Measurements from ENCODE around the gene DST.

Gene DST

GRCh38 chr6:56529594-56530191 lies 113.0 kb downstream of the DST start:
- H3K9ac ChIP-seq (ENCODE audit: low read length) = no peak overlapping the region
- H3K4me3 ChIP-seq (ENCODE audit: low read depth, low read length) = no peak overlapping the region
- H3K79me1 ChIP-seq (ENCODE audit: low read length) = no peaks in the 10 kb centered on the region
- no peak overlapping the region for H2AFZ ChIP-seq (ENCODE audit: insufficient read depth, low read length, poor library complexity)
- H3K4ac ChIP-seq (ENCODE audit: low read depth, low read length) = no peak overlapping the region
- H4K8ac ChIP-seq (ENCODE audit: low read depth, low read length) = no peak overlapping the region
- H3K36me3 ChIP-seq (ENCODE audit: control insufficient read depth in 1 of 2, insufficient read depth in 2 of 2, low read length in 2 of 2) = peaks cover 2 to 11% of the 10 kb centered on the region in 2 experiments
- H2AK5ac ChIP-seq (ENCODE audit: low read length) = no peak overlapping the region
- peak; percentile 6 to 73 for DNase-seq
- H3K27me3 ChIP-seq (ENCODE audit: insufficient read depth, low read length) = no peaks in the 10 kb centered on the region
- no peak overlapping the region for H3K18ac ChIP-seq (ENCODE audit: low read length)
- H2BK12ac ChIP-seq (ENCODE audit: low read length) = no peak overlapping the region
- H3K23ac ChIP-seq (ENCODE audit: low read length) = no peak overlapping the region
- no peak overlapping the region for H4K91ac ChIP-seq (ENCODE audit: low read depth, low read length)
- H3K14ac ChIP-seq (ENCODE audit: low read length) = no peak overlapping the region
- no peak overlapping the region for H4K12ac ChIP-seq (ENCODE audit: low read depth, low read length)
- no peak overlapping the region for H3K27ac ChIP-seq (ENCODE audit: low read depth, low read length)
- no peaks in the 10 kb centered on the region for H3K79me2 ChIP-seq (ENCODE audit: control insufficient read depth, insufficient read depth, low read length, poor library complexity)
- no peaks in the 10 kb centered on the region for H3K4me1 ChIP-seq (ENCODE audit: control insufficient read depth in 1 of 2, insufficient read depth in 2 of 2, low read length in 2 of 2)
- no peak overlapping the region for H2BK120ac ChIP-seq (ENCODE audit: insufficient read depth, low read length, poor library complexity)
- H3K9me3 ChIP-seq (ENCODE audit: insufficient read depth, low read depth, low read length) = no peaks in the 10 kb centered on the region
- H3K4me2 ChIP-seq (ENCODE audit: low read length) = no peak overlapping the region
- no peak overlapping the region for H2BK5ac ChIP-seq (ENCODE audit: low read depth, low read length, poor library complexity)
- WGBS (ENCODE audit: extremely low coverage, insufficient coverage, insufficient read length) = no CpG with 5 or more reads among the region's 4 CpGs

GRCh38 chr6:56528412-56528841 lies 114.3 kb downstream of the DST start:
- H2AK5ac ChIP-seq (ENCODE audit: low read length) = no peak overlapping the region
- WGBS (ENCODE audit: extremely low coverage, insufficient coverage, insufficient read length) = no CpG with 5 or more reads among the region's 3 CpGs
- DNase-seq = peak; percentile 72 to 83
- no peak overlapping the region for H3K18ac ChIP-seq (ENCODE audit: low read length)
- no peak overlapping the region for H3K14ac ChIP-seq (ENCODE audit: low read length)
- no peak overlapping the region for H4K12ac ChIP-seq (ENCODE audit: low read depth, low read length)
- no peaks in the 10 kb centered on the region for H3K4me1 ChIP-seq (ENCODE audit: control insufficient read depth in 1 of 2, insufficient read depth in 2 of 2, low read length in 2 of 2)
- no peak overlapping the region for H4K8ac ChIP-seq (ENCODE audit: low read depth, low read length)
- H3K36me3 ChIP-seq (ENCODE audit: control insufficient read depth in 1 of 2, insufficient read depth in 2 of 2, low read length in 2 of 2) = peaks cover 2 to 12% of the 10 kb centered on the region in 2 experiments
- H2BK5ac ChIP-seq (ENCODE audit: low read depth, low read length, poor library complexity) = no peak overlapping the region
- H4K91ac ChIP-seq (ENCODE audit: low read depth, low read length) = no peak overlapping the region
- no peak overlapping the region for H3K27ac ChIP-seq (ENCODE audit: low read depth, low read length)
- no peak overlapping the region for H2AFZ ChIP-seq (ENCODE audit: insufficient read depth, low read length, poor library complexity)
- H3K23ac ChIP-seq (ENCODE audit: low read length) = no peak overlapping the region
- no peak overlapping the region for H3K4me3 ChIP-seq (ENCODE audit: low read depth, low read length)
- no peak overlapping the region for H2BK12ac ChIP-seq (ENCODE audit: low read length)
- H3K79me1 ChIP-seq (ENCODE audit: low read length) = no peaks in the 10 kb centered on the region
- H3K79me2 ChIP-seq (ENCODE audit: control insufficient read depth, insufficient read depth, low read length, poor library complexity) = no peaks in the 10 kb centered on the region
- no peak overlapping the region for H3K9ac ChIP-seq (ENCODE audit: low read length)
- H3K4me2 ChIP-seq (ENCODE audit: low read length) = no peak overlapping the region
- no peak overlapping the region for H3K4ac ChIP-seq (ENCODE audit: low read depth, low read length)
- no peak overlapping the region for H2BK120ac ChIP-seq (ENCODE audit: insufficient read depth, low read length, poor library complexity)
- H3K9me3 ChIP-seq (ENCODE audit: insufficient read depth, low read depth, low read length) = no peaks in the 10 kb centered on the region
- H3K27me3 ChIP-seq (ENCODE audit: insufficient read depth, low read length) = no peaks in the 10 kb centered on the region

- H4K8ac ChIP-seq (ENCODE audit: low read depth, low read length) = no peak overlapping the region
- no peaks in the 10 kb centered on the region for H3K27me3 ChIP-seq (ENCODE audit: insufficient read depth, low read length)
- H2BK120ac ChIP-seq (ENCODE audit: insufficient read depth, low read length, poor library complexity) = no peak overlapping the region
- H3K4ac ChIP-seq (ENCODE audit: low read depth, low read length) = no peak overlapping the region
- no peak overlapping the region for H2BK5ac ChIP-seq (ENCODE audit: low read depth, low read length, poor library complexity)
- H3K36me3 ChIP-seq (ENCODE audit: control insufficient read depth in 1 of 2, insufficient read depth in 2 of 2, low read length in 2 of 2) = peaks cover 2 to 12% of the 10 kb centered on the region in 2 experiments
- H2AK5ac ChIP-seq (ENCODE audit: low read length) = no peak overlapping the region
- H3K4me1 ChIP-seq (ENCODE audit: control insufficient read depth in 1 of 2, insufficient read depth in 2 of 2, low read length in 2 of 2) = no peaks in the 10 kb centered on the region
- H2AFZ ChIP-seq (ENCODE audit: insufficient read depth, low read length, poor library complexity) = no peak overlapping the region
- no peak overlapping the region for H3K18ac ChIP-seq (ENCODE audit: low read length)
- no peak overlapping the region for H3K9ac ChIP-seq (ENCODE audit: low read length)
- no peaks in the 10 kb centered on the region for H3K9me3 ChIP-seq (ENCODE audit: insufficient read depth, low read depth, low read length)
- H2BK12ac ChIP-seq (ENCODE audit: low read length) = no peak overlapping the region
- no peak overlapping the region for H3K4me3 ChIP-seq (ENCODE audit: low read depth, low read length)
- DNase-seq = no peak
- no peak overlapping the region for H3K4me2 ChIP-seq (ENCODE audit: low read length)
- no peaks in the 10 kb centered on the region for H3K79me1 ChIP-seq (ENCODE audit: low read length)
- H4K91ac ChIP-seq (ENCODE audit: low read depth, low read length) = no peak overlapping the region
- no peak overlapping the region for H4K12ac ChIP-seq (ENCODE audit: low read depth, low read length)
- H3K79me2 ChIP-seq (ENCODE audit: control insufficient read depth, insufficient read depth, low read length, poor library complexity) = no peaks in the 10 kb centered on the region
- H3K23ac ChIP-seq (ENCODE audit: low read length) = no peak overlapping the region
- no peak overlapping the region for H3K14ac ChIP-seq (ENCODE audit: low read length)
- no peak overlapping the region for H3K27ac ChIP-seq (ENCODE audit: low read depth, low read length)
These were observed 114.8 kb downstream of the DST start for GRCh38 chr6:56527934-56528333.

- Histone ChIP-seq H3K79me1 (ENCODE audit: low read length) (no peaks in the 10 kb centered on the region), H4K8ac (ENCODE audit: low read depth, low read length) (no peak overlapping the region), H3K27me3 (ENCODE audit: insufficient read depth, low read length) (no peaks in the 10 kb centered on the region), H3K4me2 (ENCODE audit: low read length) (no peak overlapping the region), H2BK12ac (ENCODE audit: low read length) (no peak overlapping the region), H2AFZ (ENCODE audit: insufficient read depth, low read length, poor library complexity) (no peak overlapping the region), H3K9me3 (ENCODE audit: insufficient read depth, low read depth, low read length) (no peaks in the 10 kb centered on the region), H3K4ac (ENCODE audit: low read depth, low read length) (no peak overlapping the region), H4K12ac (ENCODE audit: low read depth, low read length) (no peak overlapping the region), H3K23ac (ENCODE audit: low read length) (no peak overlapping the region), H2BK120ac (ENCODE audit: insufficient read depth, low read length, poor library complexity) (no peak overlapping the region), H3K36me3 (ENCODE audit: control insufficient read depth in 1 of 2, insufficient read depth in 2 of 2, low read length in 2 of 2) (peaks cover 2 to 12% of the 10 kb centered on the region in 2 experiments), H2AK5ac (ENCODE audit: low read length) (no peak overlapping the region), H4K91ac (ENCODE audit: low read depth, low read length) (no peak overlapping the region), H3K79me2 (ENCODE audit: control insufficient read depth, insufficient read depth, low read length, poor library complexity) (no peaks in the 10 kb centered on the region), H3K27ac (ENCODE audit: low read depth, low read length) (no peak overlapping the region), H3K4me3 (ENCODE audit: low read depth, low read length) (no peak overlapping the region), H3K9ac (ENCODE audit: low read length) (no peak overlapping the region), H3K14ac (ENCODE audit: low read length) (no peak overlapping the region), H3K4me1 (ENCODE audit: control insufficient read depth in 1 of 2, insufficient read depth in 2 of 2, low read length in 2 of 2) (no peaks in the 10 kb centered on the region), H3K18ac (ENCODE audit: low read length) (no peak overlapping the region), H2BK5ac (ENCODE audit: low read depth, low read length, poor library complexity) (no peak overlapping the region)
- no CpG with 5 or more reads among the region's 1 CpG for WGBS (ENCODE audit: extremely low coverage, insufficient coverage, insufficient read length)
- peak in 1 of 2 donors; percentile 54 for DNase-seq
These were observed 115.7 kb downstream of the DST start for GRCh38 chr6:56526860-56527544.
